Parathyroid adenoma (tissue), 2 donors: ENCODE data around the gene APLNR.

Experiments used
- H2AFZ ChIP-seq: fragments of 300-600 bp; sonication (generic); one replicate; pipeline ENCODE4 v1.7.0; 2017; ENCODE audit warnings: antibody characterized with exemption, mild to moderate bottlenecking
- H3K27ac ChIP-seq: fragments of 300-600 bp; sonication (generic); one replicate; pipeline ENCODE4 v1.7.0; 2017
- H3K27me3 ChIP-seq: fragments of 300-600 bp; sonication (generic); one replicate; pipeline ENCODE4 v1.7.0; 2017; ENCODE audit warnings: low read length; ENCODE audit not compliant: control insufficient read depth, insufficient read depth
- H3K36me3 ChIP-seq: fragments of 300-600 bp; sonication (generic); one replicate; pipeline ENCODE4 v1.7.0; 2017; ENCODE audit warnings: low read length; ENCODE audit not compliant: control insufficient read depth, insufficient read depth
- H3K4me1 ChIP-seq: fragments of 300-600 bp; sonication (generic); one replicate; pipeline ENCODE4 v1.7.0; 2017; ENCODE audit warnings: control low read depth
- H3K4me2 ChIP-seq: fragments of 300-600 bp; sonication (generic); one replicate; pipeline ENCODE4 v1.7.0; 2017; ENCODE audit warnings: low read length
- H3K4me3 ChIP-seq: fragments of 300-600 bp; sonication (generic); one replicate; pipeline ENCODE4 v1.7.0; 2017; ENCODE audit warnings: low read depth, low read length
- H3K79me2 ChIP-seq: fragments of 300-600 bp; sonication (generic); one replicate; pipeline ENCODE4 v1.7.0; 2017; ENCODE audit warnings: control low read depth
- H3K9ac ChIP-seq: fragments of 300-600 bp; sonication (generic); one replicate; pipeline ENCODE4 v1.7.0; 2017; ENCODE audit warnings: mild to moderate bottlenecking
- H3K9me3 ChIP-seq: fragments of 300-600 bp; sonication (generic); one replicate; pipeline ENCODE4 v1.7.0; 2017; ENCODE audit warnings: low read length; ENCODE audit not compliant: control insufficient read depth
- TF ChIP-seq, protein P1 (sequence below): fragments of 300-600 bp; sonication (generic); IDR thresholded peaks from one replicate; pipeline ENCODE4 v1.7.0; 2017; ENCODE audit warnings: antibody characterized with exemption, mild to moderate bottlenecking
- donor health status: primary hyperparathyroidism.

Gene APLNR

DNA sequence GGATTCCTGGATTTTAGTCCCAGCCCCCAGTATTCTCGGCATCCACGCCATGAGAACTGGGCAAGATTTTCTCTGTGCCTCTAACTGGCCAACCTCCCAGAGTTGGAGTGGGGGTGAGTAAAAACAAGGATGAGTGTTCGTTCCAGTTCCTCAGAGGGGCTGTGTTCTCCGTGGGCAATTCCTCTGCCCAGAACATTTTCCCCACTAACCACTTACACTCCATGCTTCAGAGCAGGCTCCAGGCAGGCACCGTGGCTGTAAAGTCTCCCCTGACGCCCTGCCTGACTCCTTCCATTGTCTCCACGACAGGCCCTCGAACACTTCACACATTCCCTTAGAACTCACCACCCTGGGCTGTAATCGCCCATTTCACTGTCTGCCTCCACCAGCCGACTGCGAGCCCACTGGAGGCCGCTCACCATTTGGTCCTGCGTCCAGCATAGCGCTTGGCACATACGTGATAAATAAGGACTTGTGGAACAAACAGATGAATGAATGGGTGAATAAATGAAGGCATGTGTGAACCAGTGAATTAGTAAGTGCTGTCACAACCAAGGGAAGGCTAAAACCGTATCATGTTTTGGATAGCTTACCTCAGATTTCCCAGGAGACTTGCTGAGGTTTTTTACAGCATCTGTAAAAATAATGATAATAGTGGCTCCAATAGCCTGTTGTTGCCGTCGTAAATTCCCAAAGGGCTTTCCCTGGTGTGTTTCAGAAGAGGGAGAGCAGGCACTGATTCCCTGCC lies 6.1 kb downstream of the APLNR start:
- H3K27me3 ChIP-seq, result no peaks in the 10 kb centered on the region
- no peaks in the 10 kb centered on the region for H3K4me1 ChIP-seq
- H2AFZ ChIP-seq, result no peak overlapping the region
- no peak overlapping the region for H3K4me3 ChIP-seq
- no peak overlapping the region for H3K9ac ChIP-seq
- TF ChIP-seq, protein P1, sequence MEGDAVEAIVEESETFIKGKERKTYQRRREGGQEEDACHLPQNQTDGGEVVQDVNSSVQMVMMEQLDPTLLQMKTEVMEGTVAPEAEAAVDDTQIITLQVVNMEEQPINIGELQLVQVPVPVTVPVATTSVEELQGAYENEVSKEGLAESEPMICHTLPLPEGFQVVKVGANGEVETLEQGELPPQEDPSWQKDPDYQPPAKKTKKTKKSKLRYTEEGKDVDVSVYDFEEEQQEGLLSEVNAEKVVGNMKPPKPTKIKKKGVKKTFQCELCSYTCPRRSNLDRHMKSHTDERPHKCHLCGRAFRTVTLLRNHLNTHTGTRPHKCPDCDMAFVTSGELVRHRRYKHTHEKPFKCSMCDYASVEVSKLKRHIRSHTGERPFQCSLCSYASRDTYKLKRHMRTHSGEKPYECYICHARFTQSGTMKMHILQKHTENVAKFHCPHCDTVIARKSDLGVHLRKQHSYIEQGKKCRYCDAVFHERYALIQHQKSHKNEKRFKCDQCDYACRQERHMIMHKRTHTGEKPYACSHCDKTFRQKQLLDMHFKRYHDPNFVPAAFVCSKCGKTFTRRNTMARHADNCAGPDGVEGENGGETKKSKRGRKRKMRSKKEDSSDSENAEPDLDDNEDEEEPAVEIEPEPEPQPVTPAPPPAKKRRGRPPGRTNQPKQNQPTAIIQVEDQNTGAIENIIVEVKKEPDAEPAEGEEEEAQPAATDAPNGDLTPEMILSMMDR, result no peak
- no peaks in the 10 kb centered on the region for H3K9me3 ChIP-seq
- no peak overlapping the region for H3K27ac ChIP-seq
- no peaks in the 10 kb centered on the region for H3K79me2 ChIP-seq
- H3K4me2 ChIP-seq, result no peak overlapping the region
- no peaks in the 10 kb centered on the region for H3K36me3 ChIP-seq

DNA sequence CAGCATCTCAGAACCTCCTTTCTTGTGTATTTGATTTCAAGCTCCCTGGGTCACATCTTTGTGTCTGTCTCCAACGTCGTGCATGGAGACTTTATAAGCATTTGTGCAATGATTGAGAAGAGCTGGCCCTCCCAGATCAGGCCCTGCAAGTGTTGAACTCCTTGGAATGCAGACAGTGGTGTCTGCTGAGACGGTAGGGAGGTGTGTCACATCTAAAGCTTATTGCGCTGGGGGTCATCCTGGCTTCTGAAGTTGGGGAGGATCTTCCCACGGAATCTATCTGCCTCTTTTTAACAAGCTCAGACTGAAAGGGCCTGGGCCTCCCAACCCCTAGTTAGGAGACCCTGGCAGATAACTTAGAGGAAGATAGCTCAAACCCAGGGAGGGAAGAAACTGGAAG lies 6.7 kb downstream of the APLNR start:
- Histone ChIP-seq H3K9me3 (no peaks in the 10 kb centered on the region), H3K36me3 (no peaks in the 10 kb centered on the region), H3K9ac (no peak overlapping the region), H3K4me1 (no peaks in the 10 kb centered on the region), H3K4me3 (no peak overlapping the region), H3K27me3 (no peaks in the 10 kb centered on the region), H3K4me2 (no peak overlapping the region), H3K27ac (no peak overlapping the region), H3K79me2 (no peaks in the 10 kb centered on the region), H2AFZ (no peak overlapping the region)
- TF ChIP-seq, protein P1, result no peak

DNA sequence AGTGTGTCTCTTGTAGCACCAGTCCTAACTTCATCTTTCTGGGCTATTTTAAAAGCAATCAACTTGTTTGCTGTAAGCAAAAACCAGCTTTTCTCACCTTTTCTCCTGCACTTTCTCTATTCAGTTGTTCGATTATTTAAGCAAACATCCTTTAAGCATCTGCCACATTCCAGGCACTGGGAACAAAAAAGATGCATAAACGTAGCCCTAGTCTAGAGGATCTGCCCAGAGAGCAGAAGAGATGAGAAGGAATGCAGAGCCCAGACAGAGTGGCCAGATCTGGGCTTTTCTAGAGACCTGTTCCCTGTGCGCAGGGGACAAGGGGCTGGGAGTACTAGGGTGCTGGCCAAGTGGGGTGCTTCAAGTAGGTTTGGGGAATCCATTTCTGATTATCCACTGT lies 8.4 kb downstream of the APLNR start:
- Histone ChIP-seq H3K4me2 (no peak overlapping the region), H3K9me3 (no peaks in the 10 kb centered on the region), H3K27ac (no peak overlapping the region), H3K9ac (no peak overlapping the region), H3K27me3 (no peaks in the 10 kb centered on the region), H2AFZ (no peak overlapping the region), H3K79me2 (no peaks in the 10 kb centered on the region), H3K4me1 (no peaks in the 10 kb centered on the region), H3K4me3 (no peak overlapping the region), H3K36me3 (no peaks in the 10 kb centered on the region)
- TF ChIP-seq, protein P1, result no peak

DNA sequence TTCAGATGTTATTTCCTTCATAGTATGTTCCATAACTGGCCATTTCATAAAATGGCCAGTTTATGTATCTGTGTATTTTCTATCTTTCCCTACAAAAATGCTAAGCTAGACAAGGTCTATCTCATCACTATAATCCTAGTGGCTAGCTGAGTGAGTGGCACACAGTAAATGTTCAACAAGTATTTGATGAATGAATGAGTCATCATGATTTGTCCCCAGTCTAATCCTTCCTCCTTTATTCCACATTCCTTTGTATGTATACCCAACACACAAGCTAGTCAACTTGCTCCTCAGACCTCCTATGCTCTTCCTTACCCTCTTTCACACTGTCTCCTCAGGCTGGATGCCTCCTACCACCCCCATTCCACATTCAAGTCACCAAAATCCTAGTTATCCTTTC lies 12.5 kb downstream of the APLNR start:
- no peak overlapping the region for H2AFZ ChIP-seq
- no peaks in the 10 kb centered on the region for H3K27me3 ChIP-seq
- no peak overlapping the region for H3K4me2 ChIP-seq
- no peak overlapping the region for H3K27ac ChIP-seq
- no peaks in the 10 kb centered on the region for H3K36me3 ChIP-seq
- no peak overlapping the region for H3K9ac ChIP-seq
- no peaks in the 10 kb centered on the region for H3K9me3 ChIP-seq
- TF ChIP-seq, protein P1, result no peak
- H3K79me2 ChIP-seq, result no peaks in the 10 kb centered on the region
- H3K4me3 ChIP-seq, result no peak overlapping the region
- no peaks in the 10 kb centered on the region for H3K4me1 ChIP-seq

DNA sequence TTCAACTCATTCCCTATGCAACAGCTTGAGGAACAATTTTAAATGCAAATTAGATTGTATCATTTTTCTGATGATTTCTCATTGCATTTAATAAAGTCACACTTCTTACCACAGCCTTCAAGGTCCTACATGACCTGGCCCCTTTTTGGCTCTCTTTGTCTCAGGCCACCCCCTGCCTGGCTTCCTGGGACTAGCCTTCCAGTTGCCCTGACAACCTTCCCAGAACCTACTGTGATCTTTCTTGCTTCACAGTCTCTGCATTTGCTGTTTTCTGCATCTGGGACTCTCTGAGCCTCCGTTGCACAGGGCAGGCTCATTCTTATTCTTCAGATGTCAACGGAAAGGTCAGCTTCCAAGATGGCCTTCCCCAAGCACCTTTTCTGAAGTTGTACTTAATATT lies 12.9 kb downstream of the APLNR start:
- H3K27ac ChIP-seq, result no peak overlapping the region
- H3K4me2 ChIP-seq, result no peak overlapping the region
- no peaks in the 10 kb centered on the region for H3K4me1 ChIP-seq
- no peaks in the 10 kb centered on the region for H3K79me2 ChIP-seq
- H3K4me3 ChIP-seq, result no peak overlapping the region
- TF ChIP-seq, protein P1, result no peak
- H3K36me3 ChIP-seq, result no peaks in the 10 kb centered on the region
- no peak overlapping the region for H3K9ac ChIP-seq
- no peak overlapping the region for H2AFZ ChIP-seq
- H3K27me3 ChIP-seq, result no peaks in the 10 kb centered on the region
- H3K9me3 ChIP-seq, result no peaks in the 10 kb centered on the region
